Stimulated activated naive CD4-positive, alpha-beta T cell (primary cell): ENCODE results near the gene RIGI.
"Not testable (repeated sequence)": the region's sequence is repeated elsewhere in the genome, so short reads cannot be mapped to it uniquely, and the experiment has no call there.

Experiments used
- DNase-seq, 6 experiments: peaks; one replicate each; lab custom pipeline; 2025; lab: John Stamatoyannopoulos, UW

The RIGI gene

DNA sequence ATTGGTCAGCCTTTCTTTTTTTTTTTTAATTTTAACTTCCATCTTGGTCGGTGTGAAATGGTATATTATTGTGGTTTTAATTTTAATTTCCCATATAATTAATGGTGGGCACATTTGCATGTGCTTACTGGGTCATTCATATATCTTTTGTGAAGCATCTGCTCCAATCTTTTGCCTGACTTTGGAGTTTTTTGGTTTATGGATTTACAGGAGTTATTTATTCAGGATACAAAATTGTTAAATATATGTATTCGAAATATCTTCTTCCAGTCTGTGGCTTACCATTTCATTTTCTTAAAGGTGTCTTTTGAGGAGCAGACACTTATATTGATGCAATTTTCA lies 682 bp upstream of the RIGI start:
- no peak for DNase-seq

DNA sequence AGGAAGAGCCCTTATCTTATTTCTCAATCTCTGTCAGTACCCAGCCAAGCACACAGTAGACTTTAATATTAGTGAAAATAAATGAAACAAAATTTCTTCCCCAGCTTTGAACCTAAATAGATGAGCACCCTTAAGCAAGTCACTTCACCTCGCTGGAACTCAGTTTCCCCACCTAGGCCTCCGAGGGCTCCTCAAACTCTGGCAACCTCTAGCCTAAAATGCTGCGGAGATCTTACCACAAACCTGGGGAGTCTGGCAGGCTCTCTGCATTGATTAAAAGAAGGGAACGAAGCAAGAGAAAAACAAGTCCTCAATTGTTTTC lies 326 bp downstream of the RIGI start:
- no peak for DNase-seq

DNA sequence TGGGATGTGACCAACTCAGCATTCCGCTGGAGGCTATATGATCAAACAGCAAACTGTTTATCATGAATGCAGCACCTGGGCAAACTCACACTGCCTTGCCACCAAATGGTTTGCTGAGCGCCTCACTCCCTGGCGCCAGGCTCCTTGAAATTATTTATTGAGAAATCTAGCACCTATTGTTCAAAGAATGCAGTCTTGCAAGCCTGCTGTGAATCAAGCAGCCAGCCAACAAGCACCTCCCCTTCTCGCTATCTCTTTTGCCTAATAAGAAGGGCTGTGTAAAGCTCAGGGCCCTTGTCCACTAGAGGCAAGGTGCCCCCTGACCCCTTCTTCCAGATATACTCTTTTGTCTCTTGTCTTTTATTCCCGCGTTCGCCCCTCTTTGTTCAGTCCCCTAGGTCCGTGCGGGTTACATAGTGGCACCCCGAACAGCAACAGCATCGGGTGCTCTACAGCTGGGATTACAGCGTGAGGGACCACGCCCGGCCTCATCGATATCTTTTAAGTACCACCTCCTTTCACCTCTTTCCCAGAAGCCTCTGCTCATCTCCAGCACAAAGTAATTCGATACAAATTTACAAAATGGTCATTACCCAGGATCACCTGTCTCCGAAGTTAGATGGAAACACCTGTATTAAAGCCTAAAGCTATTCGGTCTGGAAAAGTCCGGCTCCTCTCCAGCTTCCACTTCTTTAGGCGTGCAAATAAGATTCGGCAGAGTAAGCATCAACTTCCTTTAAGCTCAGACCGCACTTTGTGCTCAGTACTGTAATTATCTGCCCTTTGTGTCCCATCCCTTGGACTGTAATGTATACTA lies 896 bp downstream of the RIGI start:
- DNase-seq: peak in 3 of 6 experiments; percentile 10 to 50 (median 19)

DNA sequence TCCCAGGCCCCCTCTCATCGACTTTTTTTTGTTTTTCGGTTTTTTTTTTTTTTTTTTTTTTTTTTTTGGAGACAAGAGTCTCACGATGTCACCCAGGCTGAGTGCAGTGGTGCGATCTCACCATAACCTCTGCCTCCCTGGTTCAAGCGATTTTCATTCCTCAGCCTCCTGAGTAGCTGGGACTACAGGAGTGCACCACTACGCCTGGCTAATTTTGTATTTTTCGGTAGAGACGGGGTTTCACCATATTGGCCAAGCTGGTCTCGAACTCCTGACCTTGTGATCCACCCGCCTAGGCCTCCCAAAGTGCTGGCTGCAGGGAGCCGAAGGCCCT lies 1.5 kb downstream of the RIGI start:
- DNase-seq: not testable (repeated sequence)

DNA sequence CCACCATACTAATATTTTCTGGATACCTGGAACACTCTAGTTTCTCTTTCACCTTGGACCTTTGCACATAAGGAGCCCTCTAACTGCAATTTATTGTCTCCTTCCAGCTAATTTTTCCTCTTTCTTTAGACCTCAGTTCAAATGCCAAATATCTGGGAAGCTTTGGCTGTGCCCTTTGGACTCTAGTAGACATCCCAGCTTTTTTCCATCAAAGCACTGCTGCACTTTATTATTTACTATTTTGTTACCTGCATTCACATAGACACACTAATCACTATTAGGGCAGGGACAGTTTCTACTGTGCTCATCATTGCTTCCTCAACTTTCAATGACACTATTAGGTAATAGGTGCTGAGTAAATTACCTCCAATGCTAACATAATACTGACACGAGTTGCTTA lies 2.1 kb downstream of the RIGI start:
- DNase-seq: no peak

DNA sequence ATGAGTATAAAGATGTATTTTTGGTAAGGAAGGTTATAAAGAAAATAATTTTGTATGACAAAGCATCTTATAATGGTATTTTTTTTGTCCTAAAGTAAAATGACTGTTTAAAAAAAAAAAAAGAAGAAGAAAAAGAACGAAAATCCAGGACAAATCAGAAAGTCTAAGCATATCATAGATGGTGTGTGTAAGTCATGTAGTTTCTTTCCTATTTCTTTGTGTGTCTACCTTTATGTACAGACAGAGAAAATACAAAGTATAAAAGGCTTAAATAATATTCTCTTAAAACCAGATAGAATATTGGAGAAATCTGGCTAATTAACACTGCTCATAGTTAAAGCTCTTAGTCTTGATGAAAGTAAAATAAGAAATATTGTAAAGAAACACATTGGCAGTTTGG lies 7.7 kb downstream of the RIGI start:
- no peak for DNase-seq

DNA sequence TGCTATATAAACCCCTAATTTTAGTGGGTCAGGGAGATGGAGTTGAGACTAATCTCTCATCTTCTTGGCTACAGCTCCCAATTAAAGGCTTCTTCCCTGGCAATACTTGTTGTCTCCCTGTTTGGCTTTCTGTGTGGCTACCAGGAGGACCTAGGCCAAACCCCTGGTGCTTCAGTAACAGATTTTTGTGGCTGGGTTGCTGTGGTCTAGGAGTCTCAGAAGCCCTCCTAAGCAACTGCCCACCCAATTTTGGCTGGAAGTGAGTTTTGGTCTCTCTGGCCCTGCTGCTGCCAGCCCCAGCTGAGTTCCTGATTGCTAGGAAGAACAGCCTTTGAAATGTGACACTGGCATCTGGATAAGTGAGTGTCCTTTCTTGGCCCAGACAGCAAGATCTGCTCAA lies 9.8 kb downstream of the RIGI start:
- no peak for DNase-seq

DNA sequence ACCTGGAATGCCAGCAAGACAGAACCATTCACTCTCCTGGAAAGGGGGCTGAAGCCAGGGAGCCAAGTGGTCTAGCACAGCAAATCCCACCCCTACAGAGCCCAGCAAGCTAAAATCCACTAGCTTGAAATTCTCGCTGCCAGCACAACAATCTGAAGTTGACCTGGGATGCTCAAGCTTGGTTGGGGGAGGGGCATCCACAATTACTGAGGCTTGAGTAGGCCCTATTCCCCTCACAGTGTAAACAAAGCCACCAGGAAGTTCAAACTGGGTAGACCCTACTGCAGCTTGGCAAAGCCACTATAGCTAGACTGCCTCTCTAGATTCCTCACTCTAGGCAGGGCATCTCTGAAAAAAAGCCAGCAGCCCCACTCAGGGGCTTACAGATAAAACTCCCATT lies 17.3 kb downstream of the RIGI start:
- no peak for DNase-seq

DNA sequence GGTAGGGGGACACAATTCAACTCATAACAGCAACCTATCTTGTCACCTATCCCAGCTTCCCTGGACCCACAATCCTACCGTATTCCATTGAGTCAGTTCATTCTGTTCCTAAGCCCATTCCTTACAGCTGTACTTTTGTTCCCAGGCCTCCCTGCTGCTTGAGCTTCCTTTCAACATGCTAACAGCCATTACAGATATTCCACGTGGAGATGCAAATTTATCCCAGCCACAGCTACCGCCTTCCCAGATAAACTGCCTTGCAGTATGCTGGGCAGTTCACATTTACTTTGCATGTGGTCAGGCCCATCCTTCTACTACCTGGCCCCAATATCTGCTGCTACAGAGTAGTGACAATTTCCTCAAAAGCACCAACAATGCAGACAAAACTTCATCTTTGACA lies 23.0 kb downstream of the RIGI start:
- no peak for DNase-seq

DNA sequence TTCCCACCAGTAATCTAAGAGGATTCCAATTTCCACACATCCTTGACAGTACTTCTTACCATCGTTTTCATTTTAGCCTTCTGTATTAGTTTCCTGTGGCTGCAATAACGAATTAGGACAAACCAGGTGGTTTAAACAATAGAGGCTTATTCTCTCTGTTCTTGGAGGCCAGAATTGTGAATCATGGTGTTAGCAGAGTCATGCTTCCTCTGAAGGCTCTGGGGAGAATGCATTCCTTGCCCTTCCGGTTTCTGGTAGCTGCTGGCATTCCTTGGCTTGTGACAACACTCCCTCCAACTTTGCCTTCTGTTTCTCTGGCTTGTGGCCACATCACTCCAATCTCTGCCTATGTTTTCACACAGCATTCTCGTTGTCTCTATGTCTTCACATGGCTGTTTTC lies 23.5 kb downstream of the RIGI start:
- DNase-seq: no peak

DNA sequence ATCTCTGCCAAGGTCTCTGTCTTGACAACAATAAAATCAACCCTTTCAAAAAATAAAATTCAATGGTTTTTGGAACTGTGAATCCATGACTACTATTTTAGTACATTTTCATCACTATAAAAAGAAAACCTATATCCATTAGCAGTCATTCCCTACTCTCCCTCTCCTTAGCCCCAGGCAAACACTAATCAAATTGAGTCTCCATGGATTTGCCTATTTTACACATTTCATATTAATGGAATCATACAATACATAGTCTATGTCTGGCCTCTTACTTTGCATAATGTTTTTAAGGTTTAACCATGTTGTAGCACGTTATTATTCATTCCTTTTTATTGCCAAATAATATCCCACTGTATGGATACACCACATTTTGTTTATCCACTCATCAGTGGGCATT lies 24.1 kb downstream of the RIGI start:
- no peak for DNase-seq

DNA sequence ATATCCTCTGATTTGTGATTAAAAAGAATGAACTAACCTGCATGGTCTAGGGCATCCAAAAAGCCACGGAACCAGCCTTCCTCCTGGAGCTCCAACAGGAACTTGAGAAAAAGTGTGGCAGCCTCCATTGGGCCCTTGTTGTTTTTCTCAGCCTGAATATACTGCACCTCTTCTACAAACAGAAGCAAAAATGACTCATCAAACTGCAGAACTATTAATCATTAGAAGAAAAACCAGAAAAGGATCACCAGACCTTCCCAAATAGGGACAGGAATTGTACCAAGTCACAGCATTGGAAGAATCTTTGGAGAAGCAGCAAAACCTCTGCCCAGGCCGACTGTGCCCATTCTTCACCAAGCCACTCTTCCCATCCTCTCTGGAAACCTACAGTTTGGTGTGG lies 25.2 kb downstream of the RIGI start:
- no peak for DNase-seq

DNA sequence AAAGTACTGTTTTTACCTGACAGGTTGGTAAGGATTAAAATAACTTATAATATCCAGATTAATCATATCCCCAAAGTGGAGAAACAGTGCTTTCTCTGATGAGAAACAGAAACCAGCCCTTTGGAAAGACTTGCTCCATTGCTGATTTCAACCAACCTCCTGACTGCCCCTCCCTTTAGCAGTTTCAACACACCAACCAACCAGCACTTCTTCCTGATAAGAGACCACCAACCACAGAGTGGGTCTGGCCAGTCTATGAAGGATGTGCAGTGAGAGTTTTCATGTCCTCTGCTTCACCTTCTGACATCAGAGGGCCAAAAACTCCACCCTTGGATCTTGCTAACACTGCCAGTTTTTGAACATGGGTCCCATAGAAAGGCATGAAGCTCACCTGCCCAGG lies 28.1 kb downstream of the RIGI start:
- DNase-seq: no peak

DNA sequence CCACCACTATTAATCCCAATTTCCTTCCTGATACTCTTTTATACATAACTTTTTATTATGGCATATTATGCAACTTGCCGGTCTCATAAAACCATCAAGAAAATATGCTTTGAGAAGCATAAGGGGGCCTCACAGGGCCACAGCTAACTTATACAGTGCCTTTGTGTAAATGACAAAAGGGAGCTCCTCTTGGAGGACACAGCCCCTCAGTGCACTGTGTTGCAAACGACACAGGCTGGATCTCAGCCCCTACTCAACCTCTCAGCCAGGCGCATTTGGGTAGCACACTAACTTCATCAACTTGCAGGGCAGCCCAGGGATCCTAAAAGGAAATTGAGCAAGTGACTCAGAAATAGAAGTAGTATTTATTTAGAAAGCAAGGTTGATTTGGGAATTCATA lies 35.4 kb downstream of the RIGI start:
- DNase-seq: no peak

DNA sequence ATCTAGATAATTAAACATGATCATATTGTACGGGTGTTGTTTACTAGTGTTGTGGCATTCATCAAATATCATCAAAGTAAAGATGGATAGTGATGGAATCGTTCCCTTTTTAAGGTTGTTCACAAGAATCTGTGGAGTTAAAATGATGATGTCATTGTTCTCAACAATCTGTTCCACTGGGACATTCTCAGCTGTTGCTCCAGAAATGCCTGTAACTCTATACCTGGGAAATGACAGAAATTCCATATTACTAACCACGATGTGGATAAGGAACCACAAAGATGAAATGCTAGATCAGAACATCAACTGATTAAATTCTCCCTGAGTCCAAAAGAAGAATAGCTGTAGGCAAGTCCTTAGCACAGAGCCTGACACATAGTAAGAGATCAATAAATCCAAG lies 38.0 kb downstream of the RIGI start:
- no peak for DNase-seq

DNA sequence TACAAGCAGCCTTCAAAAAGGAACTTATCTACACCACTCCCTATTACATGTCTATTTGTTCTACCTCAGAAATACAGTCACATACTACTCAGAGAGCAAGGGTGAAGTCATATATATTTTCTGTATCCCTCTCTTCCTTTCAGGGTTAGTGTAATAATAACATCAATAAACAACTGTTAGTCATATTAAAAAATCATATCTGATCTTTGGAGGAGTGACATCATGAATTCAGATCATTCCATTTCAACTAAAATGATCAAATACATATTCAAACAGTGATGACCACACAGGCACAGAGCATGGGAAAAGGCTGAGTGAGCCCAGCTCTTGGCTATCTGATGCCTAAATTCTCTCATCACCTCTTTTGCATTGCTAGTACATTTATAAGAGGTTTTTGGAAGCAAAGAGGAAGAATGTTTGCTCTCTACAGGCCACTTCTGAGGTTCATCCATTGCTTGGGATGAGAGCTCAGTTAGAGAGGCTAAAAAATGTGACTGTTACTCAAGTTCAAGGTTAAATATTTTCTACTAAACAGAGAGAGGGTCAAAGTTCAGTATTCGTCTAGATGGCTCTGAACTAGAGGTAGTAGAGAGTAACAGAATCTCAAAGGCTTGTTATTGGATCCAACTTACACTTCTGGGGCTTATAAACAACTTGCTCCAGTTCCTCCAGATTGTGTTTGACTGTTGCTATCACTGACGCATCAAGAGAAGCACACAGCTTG lies 39.0 kb downstream of the RIGI start:
- no peak for DNase-seq

DNA sequence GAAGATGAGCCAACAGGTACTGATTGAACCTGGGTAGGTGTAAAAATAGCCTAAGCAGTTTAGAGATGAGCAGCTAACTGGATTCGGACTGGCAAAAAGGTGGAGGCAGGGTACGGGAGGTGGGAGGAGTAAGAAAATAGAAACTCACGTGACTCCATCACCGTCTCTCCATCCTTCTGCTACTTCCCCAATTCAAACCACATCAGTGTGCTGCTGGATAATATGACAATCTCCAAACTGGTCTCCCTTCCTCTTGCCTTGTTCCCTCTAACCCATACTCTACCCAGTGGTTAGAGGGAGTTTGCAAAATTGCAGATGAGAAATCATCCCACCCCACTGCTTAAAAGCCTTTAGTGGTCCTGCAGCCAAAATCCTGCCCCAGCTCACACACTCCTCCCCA lies 42.7 kb downstream of the RIGI start:
- DNase-seq: no peak
